Endothelial cell of coronary artery (primary cell): ENCODE results near the gene CAST. TPM values are rescaled to one million over a fixed set of nuclear protein-coding genes. Genes with fewer than 3 reads are reported as not detected.

Experiments
- total RNA-seq: library from RNA; depleted of rRNA; stranded (reverse); fragments of >200 nt; gene quantifications from 2 replicates; pipeline ENCODE4 v1.2.3, GENCODE V29; 2014

The CAST gene
- total RNA-seq = 89.6 and 122 TPM in 2 replicates

GRCh38 chr5:96661855-96662724, at the start of gene CAST:
CAST (plus strand) TSS chr5:96662376; CDS start chr5:96662423, 47 bp downstream.

Other genes starting within 250 kb of the CAST start
- gene PCSK1, start 229.1 kb upstream of the CAST start, total RNA-seq = 0.75 and 2.2 TPM in 2 replicates
- 45.5 and 55.3 TPM in 2 replicates for gene ERAP1, start 145.6 kb downstream of the CAST start, total RNA-seq
- gene ERAP2, start 214.1 kb downstream of the CAST start, total RNA-seq = 7.6 and 80.0 TPM in 2 replicates